ENCODE measurements around the gene ITGB2.

The ITGB2 gene

DNA sequence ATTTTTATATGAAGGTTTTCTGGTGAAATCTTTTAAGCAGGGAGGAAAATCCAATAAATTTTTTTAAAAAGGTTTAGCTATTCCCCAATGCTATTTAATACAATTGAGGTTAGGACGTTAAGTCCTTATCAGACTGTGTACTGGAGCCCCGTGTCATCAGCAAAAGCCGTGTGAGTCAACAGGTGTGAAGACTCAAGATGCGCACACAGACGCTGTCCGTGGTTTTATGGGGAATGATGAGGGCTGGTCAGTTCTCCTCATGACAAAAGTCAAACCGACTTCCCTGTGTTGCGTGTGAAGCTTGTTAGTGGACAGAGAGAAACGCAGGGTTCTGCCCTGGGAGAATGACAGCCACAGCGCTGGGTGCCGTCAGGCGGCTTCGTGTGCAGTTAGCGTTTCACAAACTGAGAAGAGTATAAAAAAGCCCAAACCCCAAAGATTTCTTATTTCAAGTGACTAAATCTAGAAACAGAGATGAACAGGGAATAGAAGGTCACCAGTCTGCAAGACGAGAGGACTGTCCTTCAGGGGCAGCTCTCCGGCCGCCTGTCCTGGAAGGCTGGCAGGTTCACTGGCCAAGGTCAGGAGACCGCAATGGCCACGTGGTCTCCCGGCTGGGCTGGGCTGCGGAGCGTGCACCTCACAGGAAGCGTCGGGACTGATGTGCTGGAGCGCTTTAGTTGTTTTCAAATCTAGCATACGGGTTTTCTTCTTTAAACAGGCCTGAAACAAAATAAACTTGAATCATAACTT is 69.6 kb downstream of the ITGB2 start:
- no peak for DNase-seq (ENCODE audit: extremely low read depth in 1 of 2, low read depth in 1 of 2)

DNA sequence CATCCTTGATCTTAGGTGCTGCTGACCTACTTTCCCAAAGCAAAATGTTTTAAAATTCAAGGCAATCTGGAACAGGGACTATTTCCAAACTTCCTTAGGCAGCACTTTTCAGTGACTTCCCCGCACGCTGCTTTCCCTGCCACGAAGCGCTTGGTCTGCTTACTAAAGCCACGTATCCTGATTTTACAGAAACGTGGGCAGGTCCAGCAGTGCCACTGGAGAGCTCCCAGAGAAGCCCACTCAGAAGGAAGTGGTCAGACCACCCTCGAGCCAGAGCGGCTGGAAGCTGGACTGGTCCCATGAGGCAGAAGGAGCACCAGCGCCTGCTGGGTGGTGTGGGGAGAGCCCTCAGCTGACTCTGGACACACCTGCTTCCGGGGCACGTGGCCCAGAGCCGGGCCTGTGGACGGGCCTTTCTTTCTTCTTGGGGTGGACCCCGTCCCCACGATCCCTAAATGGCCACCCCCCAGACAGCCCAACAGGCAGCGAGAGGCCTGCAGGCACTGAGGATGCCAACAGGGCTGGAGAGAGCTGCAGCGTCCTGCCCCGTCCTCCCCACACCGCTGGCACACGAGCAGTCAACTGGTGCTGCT is 70.4 kb downstream of the ITGB2 start:
- no peak for DNase-seq (ENCODE audit: extremely low read depth in 1 of 2, low read depth in 1 of 2)

DNA sequence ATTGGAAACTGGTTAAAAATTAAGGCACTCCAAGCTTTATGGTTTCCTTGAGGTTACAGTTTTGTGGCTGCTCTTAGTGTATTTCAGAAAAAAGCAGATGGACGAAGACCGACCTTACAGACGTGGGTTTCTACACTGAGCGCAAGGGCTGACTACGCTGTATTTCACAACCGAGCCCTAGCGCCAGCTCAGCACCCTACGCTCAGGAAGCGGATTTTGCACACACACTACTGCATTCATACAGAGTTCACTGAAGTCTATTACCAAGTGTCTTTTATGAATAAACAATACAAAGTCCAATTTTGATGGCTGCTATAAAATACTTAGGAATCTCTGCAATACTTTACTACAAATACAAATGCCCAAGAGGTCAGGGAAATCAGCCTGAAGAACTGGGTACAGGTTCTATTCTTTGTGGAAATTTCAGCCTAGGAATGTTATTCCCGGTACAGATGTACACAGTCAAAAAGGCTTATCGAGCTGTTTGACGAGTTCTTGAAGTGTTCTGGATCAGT is 71.0 kb downstream of the ITGB2 start:
- no peak for DNase-seq (ENCODE audit: extremely low read depth in 1 of 2, low read depth in 1 of 2)

DNA sequence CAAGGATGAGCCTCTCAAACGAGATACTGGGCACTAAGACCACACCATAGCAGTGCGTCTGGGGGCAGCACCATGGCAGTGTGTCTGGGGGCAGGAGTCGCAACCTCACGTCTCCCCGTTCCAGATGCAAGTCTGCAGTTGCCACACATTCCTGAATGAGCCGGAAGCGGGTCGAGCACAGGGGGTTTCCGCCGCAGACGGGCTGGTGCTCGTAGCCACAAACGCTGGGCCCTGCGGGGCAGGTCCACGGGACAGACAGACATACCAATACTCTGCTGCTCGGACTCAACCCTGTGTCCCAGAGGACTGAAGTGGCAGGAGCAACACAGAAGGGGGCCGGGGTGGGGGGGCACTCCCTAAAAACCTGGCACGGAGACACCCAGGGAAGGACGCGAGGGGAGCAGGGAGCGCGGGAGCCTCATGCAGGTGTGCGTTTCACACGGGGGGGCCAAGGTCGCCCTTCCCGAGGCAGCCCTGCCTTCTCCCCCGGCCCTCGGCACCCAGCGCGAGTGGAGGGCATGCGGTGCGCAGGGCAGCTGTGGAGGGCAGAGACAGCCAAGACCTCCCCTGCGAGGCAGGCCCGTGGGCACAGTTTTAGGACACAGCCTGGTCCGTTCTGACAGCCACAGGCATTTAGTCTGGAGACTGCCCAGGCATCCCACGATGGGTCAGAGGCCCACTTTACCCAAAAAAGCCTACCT is 71.7 kb downstream of the ITGB2 start:
- no peak for DNase-seq (ENCODE audit: extremely low read depth in 1 of 2, low read depth in 1 of 2)

DNA sequence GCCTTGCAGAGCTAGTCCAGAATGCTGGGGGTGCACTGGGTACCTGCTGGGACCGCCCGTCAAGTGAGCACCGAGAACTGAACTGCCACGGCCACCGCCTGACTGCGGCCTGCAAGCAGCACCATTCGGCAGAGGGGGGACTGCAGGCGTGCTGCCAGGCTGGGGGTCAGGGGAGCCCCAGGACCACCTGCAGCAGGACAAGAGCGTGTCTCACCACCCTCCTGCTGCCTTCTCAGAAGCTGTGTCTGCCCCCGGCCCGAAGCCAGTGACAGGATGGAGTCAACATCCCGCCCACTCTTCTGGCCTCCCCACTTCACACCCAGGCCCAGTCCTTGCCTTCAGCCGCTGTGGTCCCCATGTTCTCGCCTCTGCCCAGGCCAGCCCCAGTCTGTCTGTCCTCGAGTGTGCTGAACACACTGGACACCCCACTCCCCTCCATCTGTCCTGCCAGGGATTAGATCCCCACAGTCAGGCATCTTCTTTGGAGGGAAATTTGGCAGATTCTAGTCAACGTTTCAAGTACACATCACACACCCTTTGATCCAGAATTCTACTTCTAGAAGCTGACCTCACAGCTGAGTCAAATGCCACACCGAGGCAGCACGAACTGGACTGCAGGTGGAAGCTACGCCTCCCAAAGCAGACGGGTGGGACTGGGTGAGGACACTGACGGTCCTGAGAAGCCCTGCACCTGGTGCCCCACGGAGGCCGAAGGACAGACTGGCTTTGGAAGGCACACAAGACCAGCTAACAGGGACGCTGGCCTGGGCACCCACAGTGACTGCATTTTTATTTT is 73.2 kb downstream of the ITGB2 start:
- DNase-seq (ENCODE audit: extremely low read depth in 1 of 2, low read depth in 1 of 2): no peak

DNA sequence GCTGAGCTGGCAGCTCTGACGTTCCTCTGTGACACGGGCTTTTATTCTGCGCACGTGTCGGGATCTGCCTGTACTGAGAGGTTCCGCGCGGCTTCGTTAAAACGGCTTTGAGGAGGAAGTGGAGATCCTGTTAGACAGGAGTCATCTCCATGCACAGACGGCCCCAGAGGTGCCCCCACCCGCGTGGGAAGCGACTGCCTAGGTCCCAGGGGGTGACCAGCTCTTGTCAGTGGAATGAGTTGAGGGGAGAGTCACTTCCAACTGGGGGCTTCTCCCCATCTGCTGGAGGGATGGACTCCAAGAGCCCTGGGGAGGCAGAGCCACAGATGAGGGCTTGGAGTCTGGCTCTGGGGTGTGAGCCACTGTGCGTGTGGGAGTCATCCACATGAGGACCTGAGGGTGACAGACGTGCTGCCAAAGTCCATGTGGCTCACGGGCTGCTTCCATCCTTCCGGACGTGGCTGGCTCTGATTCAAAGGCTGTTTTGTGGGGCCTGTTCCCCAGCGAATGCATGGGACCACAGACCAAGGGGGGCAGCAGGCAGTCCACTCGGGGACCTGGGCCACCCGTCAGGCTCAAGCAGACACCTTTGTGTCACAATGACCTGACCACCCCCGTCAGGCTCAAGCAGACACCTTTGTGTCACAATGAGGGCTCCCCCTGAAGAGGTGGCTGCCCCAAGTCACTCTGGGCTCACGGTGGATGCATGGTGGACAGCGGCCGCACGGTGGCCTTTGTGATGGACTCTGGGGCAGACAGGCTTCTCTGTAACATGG is 74.0 kb downstream of the ITGB2 start:
- DNase-seq (ENCODE audit: extremely low read depth in 1 of 2, low read depth in 1 of 2): no peak

DNA sequence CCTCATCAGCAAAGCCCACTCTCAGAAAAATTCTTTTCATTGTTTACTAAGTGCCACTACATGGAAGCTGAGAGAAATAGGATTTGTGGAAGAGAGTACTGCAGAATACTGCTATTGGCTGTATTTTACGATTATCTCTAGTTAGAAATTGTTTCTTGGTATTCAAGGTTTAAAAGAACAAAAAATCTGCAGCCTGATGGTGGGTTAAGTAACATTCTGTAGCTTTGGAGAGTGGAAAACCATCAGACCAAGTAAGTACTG is 74.5 kb downstream of the ITGB2 start:
- no peak for DNase-seq (ENCODE audit: extremely low read depth in 1 of 2, low read depth in 1 of 2)

DNA sequence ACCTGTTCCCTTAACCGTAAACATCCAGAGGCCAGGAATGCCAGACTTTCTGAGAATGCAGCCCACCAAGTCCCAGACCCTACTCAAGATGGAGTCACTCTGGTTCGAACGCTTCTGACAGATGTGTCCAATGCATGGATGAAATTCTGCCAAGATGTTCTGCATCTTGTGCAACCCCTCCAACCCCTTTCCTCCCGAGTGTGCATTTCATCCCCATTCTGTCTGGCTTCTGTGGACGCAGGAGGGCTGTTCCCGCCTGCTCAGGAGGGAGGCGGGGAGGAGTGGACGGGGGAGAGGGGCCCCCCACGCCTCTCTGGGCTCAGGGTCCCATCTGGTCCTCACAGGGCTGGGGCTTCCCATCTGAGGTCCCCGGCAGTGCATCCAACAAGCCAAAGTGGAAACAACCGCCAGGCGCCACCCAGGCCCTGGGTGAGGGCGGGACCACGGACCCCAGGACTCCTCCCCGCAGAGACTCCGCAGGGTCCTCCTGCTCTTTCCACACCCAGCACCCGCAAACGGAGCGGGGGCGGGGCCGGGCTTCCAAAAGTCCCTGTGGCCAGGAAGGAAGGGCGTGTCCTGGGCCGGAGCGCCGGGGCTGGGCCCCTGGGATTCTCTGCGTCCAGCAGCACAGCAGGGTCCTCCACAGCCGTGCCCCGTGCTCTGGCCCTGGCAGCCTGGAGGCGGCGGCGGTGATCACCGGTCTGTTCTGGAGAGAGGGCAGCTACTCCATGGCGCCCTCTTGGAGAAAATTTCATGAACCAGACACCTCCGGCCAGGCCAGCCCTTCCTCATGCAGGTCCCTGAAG is 75.1 kb downstream of the ITGB2 start:
- peak; percentile 28 to 46 for DNase-seq (ENCODE audit: extremely low read depth in 1 of 2, low read depth in 1 of 2)

DNA sequence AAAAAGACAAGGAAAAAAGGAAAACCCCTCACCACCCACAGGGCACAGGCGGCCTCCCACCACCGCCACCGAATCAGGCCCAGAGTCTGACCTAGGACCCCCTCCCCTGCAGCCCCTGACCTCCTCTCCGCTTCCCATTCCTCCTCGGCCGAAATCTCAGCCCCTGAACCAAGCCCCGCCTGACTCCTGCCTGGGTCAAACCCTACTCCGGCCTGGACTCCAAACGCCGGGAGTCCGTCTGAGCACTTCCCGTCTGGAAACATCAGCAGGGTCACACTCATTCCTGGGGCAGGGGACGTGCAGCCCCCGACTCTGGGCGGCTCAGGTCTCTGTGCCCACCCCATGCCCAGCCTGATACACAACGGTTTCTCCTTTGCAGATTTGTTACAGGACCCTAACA is 76.4 kb downstream of the ITGB2 start:
- no peak for DNase-seq (ENCODE audit: extremely low read depth in 1 of 2, low read depth in 1 of 2)

DNA sequence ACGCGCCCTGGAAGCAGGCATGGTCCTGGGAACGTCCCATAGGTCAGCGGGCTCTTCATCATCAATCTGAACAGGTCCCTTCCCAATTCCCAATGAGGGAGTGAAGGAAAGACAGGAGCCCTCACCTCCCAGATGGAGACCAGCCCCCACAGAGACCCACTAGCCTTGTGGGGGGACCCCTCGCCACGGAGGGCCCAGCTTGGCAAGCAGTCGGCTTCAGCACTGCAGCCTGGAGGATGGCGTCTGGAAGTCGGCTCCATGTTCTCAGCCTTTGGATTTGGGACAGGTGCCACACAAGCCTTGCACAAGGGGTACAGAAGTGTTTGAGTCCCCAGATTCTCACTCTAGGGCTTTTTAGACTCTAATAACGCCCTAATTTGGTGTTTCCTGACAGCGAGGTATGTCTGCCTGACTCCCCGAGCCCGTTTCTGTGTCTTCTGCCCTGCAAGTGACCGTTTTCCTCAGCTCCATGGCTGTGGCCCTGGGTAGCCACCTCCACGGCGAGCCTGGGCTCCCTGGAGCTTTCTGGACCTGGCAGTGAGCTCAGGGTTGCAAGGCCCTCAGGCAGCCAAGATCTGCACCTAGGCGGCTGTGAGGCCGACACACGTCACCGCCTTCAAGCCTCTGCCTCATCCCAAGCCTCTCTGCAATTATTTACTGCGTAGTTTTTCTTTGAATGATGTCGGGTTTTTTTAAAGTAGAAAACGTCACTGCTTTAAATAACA is 77.8 kb downstream of the ITGB2 start:
- DNase-seq (ENCODE audit: extremely low read depth in 1 of 2, low read depth in 1 of 2): no peak

DNA sequence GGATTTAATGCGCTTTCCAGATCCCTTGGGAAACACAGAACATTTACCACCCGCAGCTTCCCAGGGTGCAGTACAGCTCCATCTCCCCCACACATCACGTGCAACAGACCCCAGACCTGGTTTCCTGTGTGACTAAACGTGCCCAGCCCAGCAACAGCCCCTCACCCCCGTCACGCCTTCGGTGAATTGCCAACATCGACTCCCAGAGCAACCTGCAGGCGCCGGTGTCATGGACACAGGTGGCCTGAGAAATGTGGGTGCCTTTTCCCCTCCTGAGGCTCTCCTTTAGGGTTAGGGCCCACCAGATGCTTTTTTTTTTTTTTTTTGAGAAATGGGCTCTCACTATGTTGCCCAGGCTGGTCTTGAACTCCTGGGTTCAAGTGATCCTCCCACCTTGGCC is 78.6 kb downstream of the ITGB2 start:
- no peak for DNase-seq (ENCODE audit: extremely low read depth in 1 of 2, low read depth in 1 of 2)

DNA sequence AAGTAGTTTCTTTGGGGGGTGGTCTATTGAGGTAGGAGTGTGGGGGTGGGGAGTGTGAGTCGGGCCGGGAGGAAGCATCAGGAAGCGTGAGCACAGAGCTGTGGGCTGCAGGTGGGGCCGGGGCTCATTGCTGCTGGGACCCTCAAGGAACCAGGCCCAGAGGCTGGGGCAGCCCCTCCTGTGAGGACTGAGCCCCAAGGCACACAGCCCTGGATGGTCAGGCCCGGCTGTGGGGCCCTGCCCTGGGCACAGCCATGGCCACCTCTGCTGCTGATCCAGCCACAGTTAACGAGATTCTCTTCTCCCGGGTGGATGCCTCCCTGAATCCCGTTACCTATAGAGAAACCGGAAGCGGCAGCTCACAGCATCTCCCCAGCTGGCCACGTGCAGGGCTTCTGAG is 79.9 kb downstream of the ITGB2 start:
- DNase-seq (ENCODE audit: extremely low read depth in 1 of 2, low read depth in 1 of 2): no peak

DNA sequence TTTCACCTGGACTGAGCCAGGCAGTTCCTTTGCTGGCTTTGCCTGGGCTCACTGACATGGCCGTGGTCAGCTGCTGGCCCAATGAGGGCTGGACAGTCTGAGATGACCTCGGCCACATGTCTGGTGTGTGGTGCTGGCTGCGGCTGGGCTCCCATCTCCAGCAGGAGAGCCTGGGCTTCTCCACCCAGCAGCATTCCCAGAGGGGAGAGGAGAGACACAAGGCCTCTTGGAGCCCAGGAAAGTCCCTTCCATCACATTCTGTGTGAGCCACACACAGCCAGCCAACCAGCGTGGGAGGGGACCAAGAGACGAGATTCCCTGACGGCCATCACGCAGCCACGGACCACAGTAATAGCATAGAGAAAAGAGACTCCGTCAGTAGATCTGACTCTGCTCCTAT is 81.7 kb downstream of the ITGB2 start:
- DNase-seq (ENCODE audit: extremely low read depth in 1 of 2, low read depth in 1 of 2): no peak

DNA sequence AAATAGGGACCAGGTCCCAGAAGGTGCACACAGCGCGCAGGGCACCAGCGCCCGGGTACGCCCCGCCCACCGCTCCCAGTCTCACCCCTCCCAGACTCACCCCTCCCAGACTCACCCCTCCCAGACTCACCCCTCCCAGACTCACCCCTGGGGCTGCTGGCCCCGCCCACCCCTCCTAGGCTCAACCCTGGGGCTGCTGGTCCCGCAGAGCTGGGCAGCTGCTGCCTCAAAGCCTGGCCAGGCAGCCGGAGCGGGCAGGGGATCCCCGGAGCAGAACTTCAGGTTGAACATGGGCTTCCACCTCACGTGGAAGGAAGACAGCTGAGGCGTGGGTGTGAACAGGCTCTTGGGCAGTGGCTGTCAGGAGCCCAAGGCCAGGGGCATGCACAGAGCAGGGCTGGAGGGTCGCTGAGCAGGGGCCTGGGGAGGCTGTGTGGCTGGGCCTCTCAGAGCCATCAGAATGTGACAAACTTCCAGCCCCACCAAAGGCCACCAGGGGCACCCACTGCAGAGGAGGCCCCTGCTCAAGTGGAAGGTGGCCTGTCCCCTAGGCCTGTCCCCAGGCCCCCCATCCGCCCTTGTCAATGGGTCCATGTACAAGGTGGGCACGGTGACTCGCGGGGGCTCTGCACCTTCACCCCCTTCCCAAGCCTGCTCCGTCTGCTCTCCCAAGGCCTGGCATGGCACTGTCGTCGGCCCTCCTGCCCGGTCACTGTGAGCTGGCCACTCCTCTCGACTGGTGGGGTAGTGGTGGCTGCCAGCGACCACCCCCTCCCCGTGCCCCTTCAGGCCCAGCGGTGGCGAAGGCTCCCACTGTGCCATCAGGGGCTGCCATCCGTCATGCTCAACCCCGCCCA is 82.4 kb downstream of the ITGB2 start:
- DNase-seq (ENCODE audit: extremely low read depth in 1 of 2, low read depth in 1 of 2): no peak

DNA sequence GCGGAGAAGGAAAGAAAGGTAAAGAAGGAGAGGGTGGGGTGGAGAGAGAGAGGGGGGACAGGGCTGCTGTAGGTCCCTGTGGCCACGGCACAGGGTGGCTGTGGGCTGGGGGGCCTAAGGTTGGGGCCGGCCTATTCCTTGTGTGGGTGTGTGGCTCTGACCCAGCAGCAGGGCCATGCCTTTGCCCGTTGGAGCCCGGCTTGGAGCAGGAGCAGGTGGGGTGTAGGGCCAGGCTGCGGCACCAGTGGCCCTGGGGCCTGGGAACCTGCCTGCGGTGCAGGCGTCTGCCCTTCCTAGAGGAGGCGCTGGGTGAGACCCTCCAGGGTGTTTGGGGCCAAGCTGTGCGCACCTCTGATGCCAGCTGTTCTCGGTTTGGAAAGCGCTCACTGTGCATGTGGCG is 83.2 kb downstream of the ITGB2 start:
- DNase-seq (ENCODE audit: extremely low read depth in 1 of 2, low read depth in 1 of 2): no peak

DNA sequence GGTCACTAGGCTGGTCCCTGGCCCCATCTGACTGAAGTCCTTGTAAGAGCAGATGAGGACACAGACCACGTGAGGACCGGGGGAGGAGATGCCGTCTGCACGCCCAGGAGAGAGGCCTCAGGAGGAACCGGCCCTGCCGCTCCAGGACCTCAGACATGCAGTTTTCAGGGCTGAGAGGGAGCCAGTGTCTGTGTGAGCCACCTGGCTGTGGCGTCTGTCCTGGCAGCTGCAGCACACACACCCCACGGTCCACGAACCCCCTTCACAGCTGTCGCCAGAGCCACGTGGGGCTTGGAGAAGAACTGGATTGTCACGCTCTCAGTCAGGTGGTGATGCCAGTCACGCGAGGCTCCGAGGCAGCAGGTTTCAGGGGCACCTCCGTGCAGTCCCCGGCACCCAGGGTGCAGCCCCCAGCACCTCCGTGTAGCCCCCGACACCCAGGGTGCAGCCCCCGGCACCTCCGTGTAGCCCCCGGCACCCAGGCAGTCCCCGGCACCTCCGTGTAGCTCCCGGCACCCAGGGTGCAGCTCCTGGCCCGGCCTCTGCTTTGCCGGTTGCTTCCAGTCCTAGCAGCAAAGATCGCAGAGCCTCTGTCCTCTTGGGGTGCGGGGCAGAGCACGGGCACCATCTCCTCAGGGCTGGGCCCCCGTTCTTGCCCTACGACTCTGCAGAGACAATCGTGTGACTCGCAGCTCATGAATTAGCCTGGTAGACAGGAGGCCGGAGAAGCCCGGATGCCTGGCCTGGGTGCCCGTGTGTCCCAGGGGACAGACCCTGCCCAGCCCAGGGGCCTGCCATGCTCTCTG is 83.8 kb downstream of the ITGB2 start:
- no peak for DNase-seq (ENCODE audit: extremely low read depth in 1 of 2, low read depth in 1 of 2)

DNA sequence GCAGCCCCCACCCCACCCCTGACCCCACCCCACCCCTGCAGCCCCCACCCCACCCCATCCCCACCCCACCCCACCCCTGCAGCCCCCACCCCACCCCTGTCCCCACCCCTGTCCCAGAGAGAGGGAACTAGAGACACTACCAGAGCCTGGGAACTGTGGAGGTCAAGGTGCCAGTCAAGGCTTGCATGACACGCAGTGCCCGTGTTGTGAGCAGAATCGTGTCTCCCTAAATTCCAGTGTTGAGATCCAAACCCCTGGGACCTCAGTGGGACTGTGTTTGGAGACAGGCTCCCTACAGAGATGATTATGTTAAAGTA is 84.4 kb downstream of the ITGB2 start:
- DNase-seq (ENCODE audit: extremely low read depth in 1 of 2, low read depth in 1 of 2): no peak

Measured in stimulated activated CD8-positive, alpha-beta memory T cell treated with anti-CD3 and anti-CD28 coated beads, Interleukin-7, amount 100 ng/mL, for 48 hours (primary cell).